ACHN (cell line): ENCODE measurements around the gene DVL1.
"Not testable (repeated sequence)": the region's sequence is repeated elsewhere in the genome, so short reads cannot be mapped to it uniquely, and the experiment has no call there.

Experiments used
- DNase-seq: peaks from one replicate; pipeline ENCODE4 v3.0.0-alpha.2; 2015
- in situ Hi-C: cut with HindIII; loops from 2 replicates; pipeline ENCODE4 v1.10.0; 2017; ENCODE audit warnings: low sequenced_read_pairs, low pct_ligation_motif_present, low pct_unique_long_range_greater_than_20kb

DVL1 gene

DNA sequence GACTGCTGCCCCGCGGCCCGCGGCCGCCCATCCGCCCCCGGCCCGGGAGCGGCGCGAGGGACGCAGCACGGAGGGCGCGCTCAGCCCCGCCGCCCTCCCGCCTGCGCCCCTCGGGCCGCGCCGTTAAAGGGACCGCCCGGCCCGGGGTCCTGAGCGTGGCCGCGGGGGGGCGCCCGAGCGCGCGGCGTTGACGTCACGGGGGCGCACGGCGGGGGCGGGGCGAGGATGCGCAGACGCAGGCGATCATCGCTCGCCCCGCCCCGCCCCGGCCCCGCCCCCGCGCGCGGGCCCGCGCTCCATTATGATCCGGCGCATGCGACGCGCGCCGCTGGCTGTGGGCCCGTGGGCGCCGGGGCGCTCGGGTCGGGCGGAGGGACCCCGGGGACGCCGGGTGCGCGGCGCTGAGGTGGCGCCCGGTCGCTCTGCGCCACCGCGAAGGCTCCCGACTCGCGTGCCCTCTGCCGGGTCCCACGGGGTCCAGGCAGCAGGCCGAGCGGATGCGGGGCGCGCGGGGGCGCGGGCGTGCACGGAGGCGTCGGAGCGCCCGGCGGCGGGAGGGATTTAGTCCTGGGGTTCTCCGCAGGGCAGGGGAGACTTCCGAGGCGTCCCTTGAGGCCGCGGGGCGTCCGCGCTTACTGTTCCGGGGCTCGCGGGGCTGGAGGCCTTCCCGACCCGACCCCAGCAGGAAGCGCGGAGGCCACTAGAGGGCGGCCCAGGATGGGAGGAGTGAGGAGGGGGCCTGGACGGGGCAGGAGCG, at the start of gene DVL1:
Gene DVL1, minus strand, starts transcription at position 163 of the 757 bp plus-strand sequence. CDS start 353 bp downstream, outside the sequence.
- in situ Hi-C loops: no loop called here
- DNase-seq: peak; percentile 64

DNA sequence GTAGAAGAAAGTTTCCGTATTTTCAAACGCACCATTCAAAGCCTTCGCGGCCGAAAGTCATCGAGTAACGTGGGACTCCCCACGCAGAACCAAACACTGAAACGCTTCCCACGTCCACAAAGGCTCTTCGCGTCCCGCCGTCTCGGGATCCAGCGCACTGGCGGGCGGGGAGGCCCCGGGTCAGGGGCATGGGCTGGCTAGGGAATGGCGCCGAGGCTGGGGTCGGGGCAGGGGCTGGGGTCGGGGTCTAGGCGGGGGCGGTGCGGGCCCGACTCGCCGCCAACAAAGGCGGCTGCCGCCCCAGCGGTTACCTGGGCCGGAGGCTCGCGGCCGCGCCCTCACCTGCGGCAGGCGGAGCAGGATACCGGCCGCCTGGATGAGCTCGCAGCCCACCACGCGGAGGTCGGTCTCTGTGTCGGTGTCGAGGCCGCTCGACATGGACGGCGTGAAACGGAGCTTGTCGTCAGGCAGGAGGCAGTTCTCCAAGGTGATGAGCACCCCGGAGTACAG, 49.5 kb upstream of the DVL1 start:
- in situ Hi-C loops: no loop called here
- DNase-seq: no peak

DNA sequence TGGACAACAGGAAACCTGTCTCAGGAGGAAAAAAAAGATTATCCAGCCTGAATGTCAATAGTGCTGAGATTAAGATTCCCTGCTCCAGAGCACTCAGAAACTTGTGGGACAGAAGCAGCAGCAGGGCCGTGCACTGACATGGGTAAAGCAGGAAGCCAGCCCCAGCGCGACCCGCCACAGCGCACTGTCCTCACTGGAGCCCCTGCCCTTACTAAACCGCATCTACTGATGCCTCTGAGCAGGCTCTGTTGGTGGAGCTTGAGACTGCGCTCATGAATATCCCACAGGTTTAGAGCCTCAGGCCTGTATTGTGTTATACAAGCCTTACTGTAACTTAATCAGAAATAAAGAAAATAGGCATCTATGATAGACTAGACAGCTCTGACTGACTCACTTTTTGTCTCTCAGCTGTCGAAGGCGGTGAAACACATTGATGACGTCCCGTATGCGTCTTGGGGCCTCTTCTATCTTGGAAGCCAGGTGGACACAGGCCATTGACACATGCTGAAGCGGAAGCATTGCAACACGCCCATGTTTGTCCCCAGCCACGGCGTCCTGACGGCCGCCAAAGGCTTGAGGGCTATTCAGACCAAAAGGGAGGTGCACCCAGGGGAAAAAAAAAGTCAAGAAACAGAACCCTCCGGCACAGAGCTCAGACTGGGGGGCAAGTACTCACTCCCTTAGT, 48.8 kb upstream of the DVL1 start:
- in situ Hi-C loops: no loop called here
- DNase-seq: no peak

DNA sequence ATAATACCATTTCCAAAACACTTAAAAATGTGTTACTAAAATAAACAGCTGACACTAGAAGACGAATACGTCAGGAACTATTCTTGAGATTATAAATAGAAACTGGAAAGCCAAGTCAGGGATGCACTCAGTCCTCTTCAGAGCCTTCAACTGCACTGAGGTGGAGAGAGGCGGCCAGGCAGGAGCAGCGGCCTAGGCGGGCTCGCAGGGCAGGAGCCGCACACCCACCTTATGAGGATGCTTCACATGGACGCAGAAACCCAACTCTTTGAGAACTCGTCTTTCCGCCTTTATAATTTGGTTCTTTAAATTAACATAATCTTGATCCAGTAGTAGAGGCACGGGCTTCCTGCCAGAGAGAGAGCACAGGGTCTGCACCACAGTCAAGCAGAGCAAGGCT, 45.9 kb upstream of the DVL1 start:
- in situ Hi-C loops: no loop called here
- DNase-seq: no peak

DNA sequence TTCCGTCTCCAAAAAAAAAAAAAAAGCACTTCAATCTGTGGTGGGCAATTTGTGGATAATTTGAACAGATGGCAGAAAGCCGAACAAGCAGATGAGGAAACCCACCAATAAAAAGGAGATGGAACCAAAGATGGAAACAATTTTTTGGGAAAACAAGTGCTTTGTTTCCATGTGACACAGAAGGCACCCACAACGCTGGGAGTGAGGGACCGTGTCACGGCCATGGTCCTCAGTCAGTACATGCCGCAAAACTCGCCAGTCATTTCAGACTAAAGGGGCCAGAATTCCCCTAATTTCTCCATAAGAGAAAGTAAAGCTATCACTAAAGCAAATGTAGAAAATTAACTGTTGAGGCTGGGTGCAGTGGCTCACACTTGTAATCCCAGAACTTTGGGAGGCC, 44.9 kb upstream of the DVL1 start:
- in situ Hi-C loops: no loop called here
- no peak for DNase-seq

DNA sequence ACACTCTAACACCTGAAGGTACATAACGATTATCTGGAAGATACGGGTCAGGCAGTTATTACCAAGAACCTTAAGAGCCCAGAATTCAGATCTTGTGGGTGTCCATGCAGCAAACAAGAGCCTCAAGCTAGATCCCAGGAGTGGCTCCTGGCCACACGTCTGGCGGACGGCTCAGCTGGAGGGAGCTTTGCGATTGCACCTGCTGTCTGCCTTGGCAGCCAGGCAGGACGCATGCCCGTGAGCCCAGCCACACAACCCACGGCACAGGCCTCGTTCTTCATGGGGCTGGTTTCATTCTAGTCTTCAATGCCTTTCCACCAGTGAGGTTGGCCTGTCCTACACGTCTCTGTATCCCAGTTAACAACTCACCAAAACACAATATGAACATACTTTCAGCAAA, 44.2 kb upstream of the DVL1 start:
- no peak for DNase-seq
- in situ Hi-C loops: no loop called here

DNA sequence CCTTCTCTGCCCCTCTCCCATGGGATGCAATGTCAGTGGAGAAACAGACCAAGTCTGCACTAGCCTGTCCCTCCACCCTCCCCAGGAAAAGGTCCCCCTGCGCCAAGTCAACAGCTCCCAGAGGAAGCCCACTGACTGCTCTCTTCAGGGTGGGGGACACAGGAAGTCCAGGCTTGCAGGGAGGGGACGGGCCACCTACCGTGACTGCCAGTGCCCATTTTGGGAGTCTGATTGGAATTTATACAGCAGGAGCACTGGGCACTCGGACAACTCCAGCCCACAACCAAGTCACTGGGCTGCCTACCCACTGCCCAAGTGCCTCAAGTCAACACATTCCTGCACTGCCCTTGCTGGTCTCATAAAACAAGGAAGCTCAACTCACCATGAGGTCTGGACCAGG, 43.8 kb upstream of the DVL1 start:
- no peak for DNase-seq

DNA sequence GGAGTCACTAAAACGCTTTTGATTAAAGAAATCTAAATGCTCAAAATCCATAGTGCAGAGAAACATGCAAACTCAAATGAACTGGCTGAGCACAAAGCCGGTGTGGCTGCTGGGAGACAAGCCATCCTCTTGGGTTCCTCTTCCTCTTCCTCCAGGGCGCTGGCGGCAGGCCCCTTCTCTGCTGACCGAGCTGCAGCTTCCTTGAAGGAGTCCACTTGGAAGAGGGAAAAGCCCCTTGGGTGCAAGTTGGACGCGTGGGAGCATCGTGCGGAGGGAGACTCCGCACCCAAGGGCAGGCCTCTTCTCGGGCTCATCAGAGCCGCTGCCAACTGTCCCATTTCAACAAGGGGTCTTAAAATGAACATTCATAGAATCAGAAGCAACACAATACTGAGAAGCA, 42.0 kb upstream of the DVL1 start:
- in situ Hi-C loops: no loop called here

More for the DNA sequence above, 43.8 kb upstream of the DVL1 start:
- in situ Hi-C loops: no loop called here

DNA sequence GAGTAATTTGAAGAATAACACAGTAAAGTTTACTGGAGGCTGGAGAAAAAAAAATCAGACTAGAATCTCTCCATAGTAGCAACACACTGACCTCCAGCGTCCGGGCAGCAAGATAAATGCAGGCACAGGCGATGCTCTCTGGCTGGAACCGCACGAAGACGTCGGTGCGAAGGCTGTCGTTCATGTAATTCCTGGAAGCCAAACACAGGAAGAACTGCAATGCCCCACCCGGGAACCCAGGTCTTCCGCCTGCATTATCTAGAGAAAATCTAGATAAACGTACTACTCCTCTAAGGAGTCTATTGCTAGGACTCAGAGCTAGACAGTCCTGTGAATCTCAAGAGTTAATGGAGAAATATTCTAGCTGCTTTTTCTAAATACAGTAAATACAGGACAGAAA, 41.5 kb upstream of the DVL1 start:
- no peak for DNase-seq
- in situ Hi-C loops: no loop called here

More for the DNA sequence above, 42.0 kb upstream of the DVL1 start:
- DNase-seq: no peak

DNA sequence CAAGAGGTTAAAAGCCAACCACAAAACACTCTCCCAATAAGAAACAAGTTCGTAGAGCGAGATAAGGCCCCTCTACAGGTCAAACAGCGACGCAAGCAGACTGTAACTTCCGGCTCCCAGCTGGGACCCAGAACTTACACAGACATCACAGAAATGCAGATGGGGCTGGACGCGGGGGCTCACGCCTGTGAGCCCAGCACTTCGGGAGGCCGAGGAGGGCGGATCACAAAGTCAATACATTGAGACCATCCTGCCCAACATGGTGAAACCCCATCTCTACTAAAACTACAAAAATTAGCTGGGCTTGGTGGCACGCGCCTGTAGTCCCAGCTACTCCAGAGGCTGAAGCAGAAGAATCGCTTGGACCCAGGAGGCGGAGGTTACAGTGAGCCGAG, 38.9 kb upstream of the DVL1 start:
- in situ Hi-C loops: no loop called here

DNA sequence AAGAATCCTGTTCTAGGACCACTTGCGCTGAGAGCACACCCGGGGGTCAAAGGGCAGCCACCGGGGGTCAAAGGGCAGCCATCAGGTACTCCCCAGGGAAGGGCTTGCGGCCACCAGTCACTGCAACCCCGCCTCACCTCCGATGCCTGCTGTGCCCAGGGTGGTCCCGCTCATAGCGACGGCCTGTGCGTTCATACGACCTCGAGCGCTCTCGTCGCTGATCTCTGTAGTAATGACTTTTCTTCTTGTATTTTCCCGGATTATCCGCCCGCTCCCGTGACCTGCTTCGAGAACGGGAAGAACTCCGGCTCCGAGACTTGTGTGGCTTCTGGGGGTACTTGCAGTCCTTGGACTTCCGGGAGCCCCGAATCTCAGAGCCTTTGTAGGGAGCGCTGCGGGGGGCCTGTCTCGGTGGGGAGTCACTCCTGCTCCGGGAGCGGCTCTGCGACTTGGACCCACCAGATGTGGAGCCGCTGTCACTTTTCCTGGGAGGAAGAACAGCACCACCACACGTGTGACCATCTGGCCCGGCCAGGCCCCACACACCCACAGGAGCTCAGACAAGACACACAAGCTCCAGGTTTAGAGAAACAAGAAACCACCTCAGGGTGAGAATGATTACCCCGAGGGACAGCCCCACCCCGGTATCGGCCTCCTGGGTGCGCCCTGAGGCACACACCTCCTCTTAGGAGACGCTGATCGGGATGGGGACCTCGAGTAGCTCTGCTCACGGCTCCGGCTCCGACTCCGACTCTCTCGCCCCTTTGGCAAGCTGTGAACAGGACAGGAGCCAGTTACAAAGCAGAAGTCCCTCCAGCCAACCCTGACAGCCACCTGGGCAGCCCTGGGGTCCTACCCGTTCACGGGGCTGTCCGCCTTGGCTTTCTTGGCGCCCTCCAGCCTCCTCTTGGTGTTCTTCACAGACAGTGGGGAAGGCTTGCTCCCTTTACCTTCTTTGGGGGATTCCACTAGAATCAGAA, 38.2 kb upstream of the DVL1 start:
- no peak for DNase-seq
- in situ Hi-C loops: no loop called here

More for the DNA sequence above, 38.9 kb upstream of the DVL1 start:
- no peak for DNase-seq

DNA sequence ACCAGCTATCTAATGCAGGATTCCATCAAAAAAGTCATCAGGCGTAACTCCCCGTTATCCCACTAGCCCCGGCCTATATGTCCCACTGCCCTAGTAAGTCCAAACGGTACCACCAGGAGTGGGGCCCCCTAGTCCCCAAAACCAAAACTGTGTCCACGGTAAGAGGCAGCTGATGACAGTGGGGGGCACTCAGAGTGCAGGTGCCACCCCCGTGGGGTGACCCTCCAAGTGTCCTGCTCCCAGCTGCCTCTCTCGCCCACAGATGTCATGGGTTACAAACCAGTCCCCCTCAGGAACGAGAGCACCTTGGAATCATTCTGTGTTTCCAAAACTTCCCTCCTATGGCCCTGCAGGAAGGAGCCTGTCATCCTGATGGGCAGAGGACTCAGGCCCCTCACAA, 36.7 kb upstream of the DVL1 start:
- in situ Hi-C loops: no loop called here
- no peak for DNase-seq

DNA sequence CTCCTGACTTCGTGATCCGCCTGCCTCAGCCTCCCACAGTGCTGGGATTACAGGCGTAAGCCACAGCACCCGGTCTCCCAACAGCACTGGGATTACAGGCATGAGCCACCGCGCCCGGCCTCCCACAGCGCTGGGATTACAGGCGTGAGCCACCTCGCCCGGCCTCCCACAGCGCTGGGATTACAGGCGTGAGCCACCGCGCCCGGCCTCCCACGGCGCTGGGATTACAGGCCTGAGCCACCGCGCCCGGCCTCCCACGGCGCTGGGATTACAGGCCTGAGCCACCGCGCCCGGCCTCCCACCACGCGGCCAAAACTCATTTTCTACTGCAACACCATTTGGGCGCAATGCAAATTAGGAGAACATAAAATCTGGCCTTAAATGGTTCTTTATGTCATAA, 36.1 kb upstream of the DVL1 start:
- in situ Hi-C loops, DNase-seq: not testable (repeated sequence)

DNA sequence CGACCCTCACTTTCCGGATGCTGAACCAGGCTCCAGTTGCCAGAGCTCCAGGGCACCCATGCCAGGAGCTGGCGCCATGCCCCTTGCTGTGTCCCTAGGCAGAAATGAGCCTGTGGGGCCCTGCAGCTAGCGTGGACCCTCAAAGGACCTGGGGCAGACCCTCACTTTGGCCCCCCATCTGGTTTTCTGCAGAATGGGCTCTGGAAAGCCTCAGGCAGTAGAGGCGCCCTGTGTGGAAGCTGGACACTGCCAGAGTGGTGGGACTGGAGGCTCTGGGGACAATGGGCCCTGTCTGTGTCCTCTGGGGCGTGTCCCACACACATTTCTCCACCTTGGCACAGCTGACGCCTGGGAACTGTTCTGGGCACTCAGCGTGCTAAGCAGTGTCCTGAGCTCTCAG, 32.1 kb upstream of the DVL1 start:
- DNase-seq: no peak
- in situ Hi-C loops: no loop called here

DNA sequence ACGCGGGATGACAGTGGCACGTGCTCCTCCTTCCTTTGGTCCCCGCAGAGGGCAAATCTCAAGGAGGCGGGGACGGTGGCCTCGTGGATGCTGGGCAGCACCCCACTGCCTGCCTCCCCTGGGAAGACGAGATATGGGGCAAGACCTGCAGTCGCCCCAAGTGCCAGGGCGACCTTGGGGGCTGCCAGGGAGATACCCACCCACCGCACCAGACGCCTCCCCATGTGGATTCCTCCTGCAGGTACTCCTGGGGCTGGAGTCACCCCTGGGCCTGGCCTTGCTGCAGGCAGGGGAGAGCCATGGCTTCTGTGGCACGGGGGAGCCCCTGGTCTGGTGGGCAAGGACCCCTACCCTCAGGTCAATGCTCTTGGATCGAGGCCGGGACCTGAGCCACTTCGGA, 31.6 kb upstream of the DVL1 start:
- in situ Hi-C loops: no loop called here
- DNase-seq: no peak

DNA sequence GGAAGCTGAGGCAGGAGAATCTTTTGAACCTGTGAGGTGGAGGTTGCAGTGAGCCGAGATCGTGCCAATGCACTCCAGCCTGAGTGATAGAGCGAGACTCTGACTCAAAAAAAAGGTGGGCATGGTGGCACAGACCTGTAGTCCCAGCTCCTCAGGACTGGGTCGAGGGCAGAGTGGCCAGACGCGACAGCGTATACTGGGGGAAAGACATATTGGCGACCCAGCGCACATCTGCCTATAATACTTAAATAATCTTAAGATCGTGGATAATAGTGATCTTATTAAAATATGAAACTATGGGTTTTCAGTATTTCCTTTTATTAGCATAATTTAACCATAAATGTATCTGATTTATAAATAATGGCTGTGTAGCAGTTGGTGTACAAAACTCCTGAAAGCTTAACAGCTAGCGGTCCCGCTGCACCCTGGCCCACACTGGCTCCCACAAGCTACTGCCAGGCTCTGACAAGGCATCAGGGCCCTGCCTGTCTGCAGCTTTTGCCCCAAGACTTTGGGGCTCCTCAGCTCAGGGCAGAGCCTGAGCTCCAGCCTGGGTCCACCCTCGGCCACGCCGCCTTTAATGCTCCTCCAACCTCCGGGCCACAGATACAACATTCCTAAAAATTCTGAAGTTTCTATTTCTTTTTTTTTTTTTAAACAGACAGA, 28.5 kb upstream of the DVL1 start:
- no peak for DNase-seq
- in situ Hi-C loops: no loop called here

DNA sequence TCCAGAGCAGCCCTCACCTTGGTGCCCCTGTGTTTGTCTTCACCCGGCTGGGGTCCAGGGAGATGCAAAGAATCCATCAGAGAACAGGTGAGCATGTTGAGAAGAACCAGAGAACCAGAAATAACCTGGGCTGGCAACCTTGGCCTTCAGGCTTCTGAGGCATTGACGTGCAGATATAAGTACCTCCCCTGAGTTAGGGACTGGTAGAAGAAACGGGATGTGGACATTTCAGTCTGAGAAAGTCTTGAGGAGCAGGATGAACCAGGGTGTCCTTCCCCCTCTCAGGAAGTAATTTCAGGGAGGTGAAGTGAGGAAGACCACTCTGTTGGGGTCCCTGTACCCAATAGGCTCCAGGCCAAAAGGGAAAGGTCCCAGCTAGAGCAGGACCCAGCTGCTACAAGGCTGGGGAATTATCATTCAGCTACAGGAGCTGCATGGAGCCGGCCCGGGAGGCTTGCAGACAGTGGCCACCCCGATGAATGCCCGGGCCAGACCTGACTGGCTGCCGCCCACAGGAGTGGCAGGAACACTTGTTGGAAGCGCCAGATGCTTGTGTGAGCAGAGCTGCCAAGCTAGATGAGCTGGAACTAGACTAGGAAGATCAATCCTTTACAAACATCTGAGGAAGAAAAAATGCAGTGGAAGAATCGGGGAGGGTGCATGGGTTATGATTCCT, 27.5 kb upstream of the DVL1 start:
- in situ Hi-C loops: no loop called here

More for the DNA sequence above, 27.5 kb upstream of the DVL1 start:
- no peak for DNase-seq
